ENCODE results near the gene HCFC1R1. TPM values are rescaled to one million over a fixed set of nuclear protein-coding genes. Genes with fewer than 3 reads are reported as not detected.
A peak's percentile ranks its signal among the peaks of the same experiment; 100 is the strongest.

Gene HCFC1R1
- total and polyA plus RNA-seq, 2 of the 8 experiments (the other 6 are each of a cell fraction or from before 2014, with no cell fraction given) = 72.7 to 138 TPM

DNA sequence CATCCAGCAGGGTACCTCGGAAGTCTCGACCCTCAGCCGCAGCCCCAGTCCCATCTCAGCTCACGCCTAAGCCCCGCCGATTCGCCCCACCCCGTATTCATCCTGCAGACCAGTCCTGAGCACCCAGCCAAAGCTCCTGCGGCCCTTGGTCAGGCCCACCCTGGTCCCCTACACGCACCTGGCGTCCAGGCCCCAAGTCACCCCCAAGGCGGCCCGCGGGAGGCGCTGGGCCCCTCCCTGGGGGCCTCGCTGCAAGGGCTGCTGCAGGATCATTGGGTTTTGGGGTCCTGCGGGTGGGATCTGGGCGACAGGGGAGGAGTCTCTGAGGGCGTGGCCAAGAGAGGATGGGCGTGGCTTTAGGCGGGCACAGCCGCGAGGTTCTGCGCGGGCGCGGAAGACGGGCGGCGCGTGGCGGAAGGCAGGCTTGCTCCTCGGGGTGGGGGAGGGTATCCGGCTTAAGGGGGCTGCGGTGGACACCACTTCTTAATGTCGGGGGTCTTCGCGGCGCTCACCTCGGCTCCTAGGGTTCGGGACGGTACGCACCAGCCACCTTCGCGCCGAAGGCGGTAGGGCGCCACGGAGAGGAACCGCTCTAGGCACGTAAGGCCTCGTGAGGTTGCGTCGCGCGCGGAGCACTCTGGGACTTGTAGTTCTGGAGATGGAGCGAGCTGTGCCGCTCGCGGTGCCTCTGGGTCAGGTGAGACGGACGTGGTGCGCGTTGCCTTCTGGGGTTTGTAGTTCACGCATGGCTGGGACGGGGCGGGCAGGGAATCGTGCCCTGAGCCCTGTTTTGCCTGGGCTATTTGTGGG lies at the start of gene HCFC1R1, which contains the start of gene THOC6 (continued):
- TF ChIP-seq CTCF (IDR thresholded peaks at IDR 0.05; ENCODE audit: control extremely low read depth in 1 of 3, insufficient read depth in 1 of 3, low read depth in 1 of 3, low read length in 3 of 3) (no peak), RAD21 (IDR thresholded peaks at IDR 0.05 in 1 of 2, conservative IDR thresholded peaks at IDR 0.05 in 1 of 2; ENCODE audit: low read depth in 2 of 2, low read length in 2 of 2) (peak in 1 of 2 experiments; percentile 2; a peak in 2 of 4 replicates), SP2 (IDR thresholded peaks at IDR 0.05; ENCODE audit: low read length) (no peak), TAF1 (IDR thresholded peaks at IDR 0.05; ENCODE audit: low read depth, low read length) (peak; percentile 72), KDM5A (IDR thresholded peaks at IDR 0.05; ENCODE audit: low read length) (no peak), CHD7 (IDR thresholded peaks at IDR 0.05; ENCODE audit: insufficient replicate concordance, low read length) (no peak)

Measured in H1 (cell line).